ENCODE measurements around the gene KRTAP6-1. TPM values are rescaled to one million over a fixed set of nuclear protein-coding genes. Genes with fewer than 3 reads are reported as not detected.

KRTAP6-1 gene
- total and polyA plus RNA-seq, 2 of the 4 experiments (the other 2 are of a cell fraction): not detected

DNA sequence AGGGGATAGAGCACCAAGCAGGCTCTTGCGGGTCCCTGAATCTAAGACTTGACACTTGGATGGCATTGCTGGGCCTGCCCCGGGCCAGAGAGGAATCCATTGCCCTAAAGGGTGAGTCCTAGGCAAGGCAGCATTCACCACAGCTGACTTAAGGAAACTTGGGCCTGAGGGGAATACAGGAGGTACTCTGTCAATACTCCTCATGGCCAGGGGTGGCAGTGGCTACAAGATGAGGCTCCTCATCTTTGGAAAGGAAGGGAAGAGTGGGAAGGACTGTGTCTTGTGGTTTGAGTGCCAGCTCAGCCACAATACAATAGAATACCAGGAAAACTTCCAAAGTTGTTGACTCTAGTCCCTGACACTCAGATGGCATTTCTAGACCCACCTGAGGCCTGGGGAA, 7.8 kb downstream of the KRTAP6-1 start:
- ChIA-PET POLR2A (ENCODE audit: unreplicated experiment) (no interaction called here), CTCF (no interaction called here)
- no peak overlapping the region for H3K18ac ChIP-seq (ENCODE audit: low read depth, low read length)
- peaks cover 16% of the 10 kb centered on the region for H3K9me3 ChIP-seq (ENCODE audit: control insufficient read depth, insufficient read depth, low read length)
- no CpG with 5 or more reads among the region's 2 CpGs for WGBS, 2 experiments (ENCODE audit: extremely low coverage in 2 of 2, insufficient read length in 1 of 2)
- no peak overlapping the region for H3K23ac ChIP-seq (ENCODE audit: low read depth, low read length)
- H2AK9ac ChIP-seq (replicated peaks; ENCODE audit: low read depth, low read length, poor library complexity): no peak overlapping the region
- no peak overlapping the region for H4K91ac ChIP-seq (ENCODE audit: insufficient read depth, low read depth, low read length)
- H2BK5ac ChIP-seq (ENCODE audit: low read depth, low read length, poor library complexity, severe bottlenecking): no peak overlapping the region
- no peak overlapping the region for H2BK15ac ChIP-seq (ENCODE audit: low read depth, low read length)
- no peak overlapping the region for H3K4me2 ChIP-seq (ENCODE audit: low read depth, low read length)
- no peaks in the 10 kb centered on the region for H3K9me1 ChIP-seq (ENCODE audit: insufficient read depth, low read length)
- no peak overlapping the region for H3K4ac ChIP-seq (ENCODE audit: low read depth, low read length)
- H3K56ac ChIP-seq (ENCODE audit: extremely low read depth, insufficient read depth, low read length): no peak overlapping the region
- H2AFZ ChIP-seq (replicated peaks; ENCODE audit: low read length, poor library complexity): no peak overlapping the region
- in situ Hi-C loops (cut with MboI; ENCODE audit: low sequenced_read_pairs) (no loop called here), dilution Hi-C loops (cut with HindIII; ENCODE audit: low sequenced_read_pairs, unreplicated experiment) (no loop called here), intact Hi-C loops (cut with micrococcal nuclease) (no loop called here)
- H3K79me1 ChIP-seq (ENCODE audit: low read depth in 1 of 2, low read length in 2 of 2): no peaks in the 10 kb centered on the region
- no peak overlapping the region for H2AK5ac ChIP-seq (ENCODE audit: low read depth, low read length)
- H3K27me3 ChIP-seq (ENCODE audit: control insufficient read depth, insufficient read depth, low read length): no peaks in the 10 kb centered on the region
- no peak for ATAC-seq (ENCODE audit: low read depth)
- no peak overlapping the region for H4K8ac ChIP-seq (ENCODE audit: low read depth in 2 of 2, low read length in 2 of 2)
- H3K14ac ChIP-seq (replicated peaks; ENCODE audit: low read depth, low read length): no peak overlapping the region
- TF ChIP-seq MAFK (IDR thresholded peaks at IDR 0.05; ENCODE audit: low read depth, low read length) (no peak), RCOR1 (IDR thresholded peaks at IDR 0.05; ENCODE audit: insufficient replicate concordance, low read length) (no peak), CEBPB (IDR thresholded peaks at IDR 0.05; ENCODE audit: low read depth, low read length) (no peak), MAZ (IDR thresholded peaks at IDR 0.05; ENCODE audit: borderline replicate concordance, low read depth, low read length) (no peak), MXI1 (IDR thresholded peaks at IDR 0.05; ENCODE audit: borderline replicate concordance, low read depth, low read length) (no peak), RFX5 (IDR thresholded peaks at IDR 0.05; ENCODE audit: low read depth, low read length) (no peak), SMC3 (IDR thresholded peaks at IDR 0.05; ENCODE audit: low read depth, low read length) (no peak), NFE2L2 (IDR thresholded peaks at IDR 0.05; ENCODE audit: low read depth, low read length) (no peak), RAD21 (IDR thresholded peaks at IDR 0.05; ENCODE audit: low read length) (no peak), BHLHE40 (IDR thresholded peaks at IDR 0.05; ENCODE audit: low read depth, low read length) (no peak), USF2 (IDR thresholded peaks at IDR 0.05; ENCODE audit: low read depth, low read length) (no peak), FOS (IDR thresholded peaks at IDR 0.05; ENCODE audit: low read depth, low read length) (no peak), POLR2A (IDR thresholded peaks at IDR 0.05; ENCODE audit: low read depth, low read length) (no peak), CHD1 (IDR thresholded peaks at IDR 0.05; ENCODE audit: low read depth, low read length) (no peak), CTCF (conservative IDR thresholded peaks at IDR 0.05; ENCODE audit: low read depth, low read length) (no peak)
- TF ChIP-seq, protein P1, sequence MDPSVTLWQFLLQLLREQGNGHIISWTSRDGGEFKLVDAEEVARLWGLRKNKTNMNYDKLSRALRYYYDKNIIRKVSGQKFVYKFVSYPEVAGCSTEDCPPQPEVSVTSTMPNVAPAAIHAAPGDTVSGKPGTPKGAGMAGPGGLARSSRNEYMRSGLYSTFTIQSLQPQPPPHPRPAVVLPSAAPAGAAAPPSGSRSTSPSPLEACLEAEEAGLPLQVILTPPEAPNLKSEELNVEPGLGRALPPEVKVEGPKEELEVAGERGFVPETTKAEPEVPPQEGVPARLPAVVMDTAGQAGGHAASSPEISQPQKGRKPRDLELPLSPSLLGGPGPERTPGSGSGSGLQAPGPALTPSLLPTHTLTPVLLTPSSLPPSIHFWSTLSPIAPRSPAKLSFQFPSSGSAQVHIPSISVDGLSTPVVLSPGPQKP (IDR thresholded peaks at IDR 0.05; ENCODE audit: borderline replicate concordance, low read depth, low read length): no peak
- no peaks in the 10 kb centered on the region for H4K20me1 ChIP-seq (ENCODE audit: insufficient read depth, low read length)
- BruUV-seq (replicated peaks): no TSS peak
- H3K4me1 ChIP-seq (ENCODE audit: control insufficient read depth, insufficient read depth, low read length): no peaks in the 10 kb centered on the region
- no peak for DNase-seq
- H2BK20ac ChIP-seq (ENCODE audit: low read depth, low read length): no peak overlapping the region
- H3K4me3 ChIP-seq (ENCODE audit: insufficient read depth, low read depth, low read length): no peak overlapping the region
- H3K36me3 ChIP-seq (ENCODE audit: control insufficient read depth, insufficient read depth, low read length): no peaks in the 10 kb centered on the region
- H3K27ac ChIP-seq (ENCODE audit: insufficient read depth, low read length): no peak overlapping the region
- H2BK120ac ChIP-seq (ENCODE audit: low read depth, low read length): no peak overlapping the region
- no peak overlapping the region for H3K9ac ChIP-seq (ENCODE audit: low read depth, low read length)
- no peak overlapping the region for H4K5ac ChIP-seq (ENCODE audit: low read depth, low read length)
